Activated T-helper 2 cell treated with anti-CD3 and anti-CD28 coated beads, Interferon-gamma antibody, Interleukin-2, Interleukin-4, amounts not matched to agents 10 μg/mL and 5 μg/mL and 100 μg/mL, durations not matched to agents 14 hours and 24 hours and 36 hours (primary cell): Measurements from ENCODE around the gene LTBP4. TPM values are rescaled to one million over a fixed set of nuclear protein-coding genes. Genes with fewer than 3 reads are reported as not detected.
"Not testable (repeated sequence)": the region's sequence is repeated elsewhere in the genome, so short reads cannot be mapped to it uniquely, and the experiment has no call there.

Experiments
- DNase-seq: peaks from one replicate; pipeline ENCODE4 v3.0.0; 2021; ENCODE audit warnings: low spot score
- H3K27ac Mint-ChIP-seq: one replicate; pipeline ENCODE4 v1.8.0; 2021; ENCODE audit warnings: mixed read lengths
- H3K27me3 Mint-ChIP-seq: one replicate; pipeline ENCODE4 v1.8.0; 2021; ENCODE audit warnings: low read depth, mixed read lengths
- H3K36me3 Mint-ChIP-seq: one replicate; pipeline ENCODE4 v1.8.0; 2021; ENCODE audit warnings: low read depth, mixed read lengths
- H3K4me1 Mint-ChIP-seq: one replicate; pipeline ENCODE4 v1.8.0; 2021; ENCODE audit warnings: low read depth, mixed read lengths
- H3K4me3 Mint-ChIP-seq: one replicate; pipeline ENCODE4 v1.8.0; 2021; ENCODE audit warnings: low read depth, mild to moderate bottlenecking, moderate library complexity, mixed read lengths
- H3K9me3 Mint-ChIP-seq: one replicate; pipeline ENCODE4 v1.8.0; 2021; ENCODE audit warnings: mixed read lengths
- intact Hi-C: fragments of 100-400 bp; cut with micrococcal nuclease; formaldehyde crosslinking; loops from one replicate; pipeline ENCODE4 v1.15.1; 2023
- total RNA-seq: library from RNA; stranded (reverse); gene quantifications from 2 replicates; pipeline ENCODE4 v1.2.3, GENCODE V29; 2022

Gene LTBP4
- total RNA-seq, 1 donor from 2014 or later: 104 TPM

- no peaks in the 10 kb centered on the region for H3K27me3 Mint-ChIP-seq
- no peak overlapping the region for H3K27ac Mint-ChIP-seq
- DNase-seq: no peak
- H3K4me1 Mint-ChIP-seq: peaks cover 13% of the 10 kb centered on the region
- H3K4me3 Mint-ChIP-seq: no peak overlapping the region
- H3K9me3 Mint-ChIP-seq: no peaks in the 10 kb centered on the region
- peaks cover 57% of the 10 kb centered on the region for H3K36me3 Mint-ChIP-seq
- intact Hi-C loops: no loop called here
These were observed 22.5 kb downstream of the LTBP4 start for GRCh38 chr19:40623403-40624251.

GRCh38 chr19:40624369-40625153 lies 23.4 kb downstream of the LTBP4 start:
- H3K4me3 Mint-ChIP-seq, intact Hi-C loops, H3K27me3 Mint-ChIP-seq, H3K9me3 Mint-ChIP-seq, DNase-seq: not testable (repeated sequence)
- Mint-ChIP-seq H3K27ac (peak overlapping the region; percentile 17), H3K4me1 (peaks cover 13% of the 10 kb centered on the region), H3K36me3 (peaks cover 53% of the 10 kb centered on the region)

- Mint-ChIP-seq H3K36me3 (peaks cover 52% of the 10 kb centered on the region), H3K4me3 (no peak overlapping the region), H3K27me3 (no peaks in the 10 kb centered on the region), H3K4me1 (peaks cover 15% of the 10 kb centered on the region), H3K27ac (peak overlapping the region; percentile 84), H3K9me3 (no peaks in the 10 kb centered on the region)
- intact Hi-C loops: no loop called here
- DNase-seq: no peak
These were observed 24.4 kb downstream of the LTBP4 start for GRCh38 chr19:40625406-40626120.

- Mint-ChIP-seq H3K9me3 (no peaks in the 10 kb centered on the region), H3K27ac (no peak overlapping the region), H3K36me3 (peaks cover 43% of the 10 kb centered on the region), H3K27me3 (no peaks in the 10 kb centered on the region), H3K4me1 (peaks cover 15% of the 10 kb centered on the region), H3K4me3 (no peak overlapping the region)
- DNase-seq: no peak
- intact Hi-C loops: no loop called here
These were observed 25.7 kb downstream of the LTBP4 start for GRCh38 chr19:40626918-40627317.

GRCh38 chr19:40627486-40628279 lies 26.5 kb downstream of the LTBP4 start:
- no peak for DNase-seq
- Mint-ChIP-seq H3K4me3 (no peak overlapping the region), H3K27ac (no peak overlapping the region), H3K27me3 (no peaks in the 10 kb centered on the region), H3K4me1 (peaks cover 15% of the 10 kb centered on the region), H3K36me3 (peaks cover 38% of the 10 kb centered on the region), H3K9me3 (no peaks in the 10 kb centered on the region)
- intact Hi-C loops: no loop called here

GRCh38 chr19:40629346-40629745 lies 28.2 kb downstream of the LTBP4 start:
- Mint-ChIP-seq H3K9me3 (no peaks in the 10 kb centered on the region), H3K27me3 (no peaks in the 10 kb centered on the region), H3K4me1 (peaks cover 15% of the 10 kb centered on the region), H3K27ac (no peak overlapping the region), H3K36me3 (peaks cover 29% of the 10 kb centered on the region), H3K4me3 (no peak overlapping the region)
- intact Hi-C loops: no loop called here
- DNase-seq: no peak

GRCh38 chr19:40630571-40631160 lies 29.5 kb downstream of the LTBP4 start:
- DNase-seq: no peak
- Mint-ChIP-seq H3K9me3 (no peaks in the 10 kb centered on the region), H3K27me3 (peaks cover 4% of the 10 kb centered on the region), H3K4me1 (peaks cover 11% of the 10 kb centered on the region), H3K36me3 (peaks cover 20% of the 10 kb centered on the region), H3K27ac (no peak overlapping the region), H3K4me3 (no peak overlapping the region)
- intact Hi-C loops: loop anchor here (10.0 kb wide), 1 partner anchor 326 kb away; no protein-coding TSS in a partner anchor

GRCh38 chr19:40632311-40633036 lies 31.3 kb downstream of the LTBP4 start:
- no peak overlapping the region for H3K27ac Mint-ChIP-seq
- peaks cover 5% of the 10 kb centered on the region for H3K27me3 Mint-ChIP-seq
- intact Hi-C loops: loop anchor here (10.0 kb wide), 1 partner anchor 328 kb away; no protein-coding TSS in a partner anchor
- H3K4me1 Mint-ChIP-seq: peaks cover 5% of the 10 kb centered on the region
- no peak for DNase-seq
- peaks cover 5% of the 10 kb centered on the region for H3K36me3 Mint-ChIP-seq
- H3K9me3 Mint-ChIP-seq: no peaks in the 10 kb centered on the region
- H3K4me3 Mint-ChIP-seq: no peak overlapping the region

- Mint-ChIP-seq H3K4me3 (no peak overlapping the region), H3K4me1 (peaks cover 5% of the 10 kb centered on the region), H3K27ac (no peak overlapping the region), H3K36me3 (peaks cover 5% of the 10 kb centered on the region), H3K9me3 (no peaks in the 10 kb centered on the region), H3K27me3 (peaks cover 5% of the 10 kb centered on the region)
- intact Hi-C loops: loop anchor here (10.0 kb wide), 1 partner anchor 328 kb away; no protein-coding TSS in a partner anchor
- DNase-seq: no peak
These were observed 32.0 kb downstream of the LTBP4 start for GRCh38 chr19:40633207-40633606.

GRCh38 chr19:40638327-40638726 lies 37.2 kb downstream of the LTBP4 start:
- Mint-ChIP-seq H3K4me3 (no peak overlapping the region), H3K36me3 (no peaks in the 10 kb centered on the region), H3K9me3 (no peaks in the 10 kb centered on the region), H3K27me3 (peaks cover 5% of the 10 kb centered on the region), H3K4me1 (peaks cover 2% of the 10 kb centered on the region), H3K27ac (no peak overlapping the region)
- intact Hi-C loops: loop anchor here (10.0 kb wide), 1 partner anchor 334 kb away; no protein-coding TSS in a partner anchor
- no peak for DNase-seq

- H3K27ac Mint-ChIP-seq: no peak overlapping the region
- intact Hi-C loops: loop anchor here (10.0 kb wide), 1 partner anchor 335 kb away; no protein-coding TSS in a partner anchor
These were observed 38.4 kb downstream of the LTBP4 start for GRCh38 chr19:40639638-40639982.

More at GRCh38 chr19:40639638-40639982, 38.4 kb downstream of the LTBP4 start:
- Mint-ChIP-seq H3K27me3 (peaks cover 5% of the 10 kb centered on the region), H3K4me3 (no peak overlapping the region), H3K36me3 (no peaks in the 10 kb centered on the region), H3K4me1 (no peaks in the 10 kb centered on the region), H3K9me3 (no peaks in the 10 kb centered on the region)
- DNase-seq: no peak
